Smooth muscle cell (in vitro differentiated cells): ENCODE results near the gene IRF2BP2. TPM values are rescaled to one million over a fixed set of nuclear protein-coding genes. Genes with fewer than 3 reads are reported as not detected.

Source experiments
- DNase-seq: peaks from one replicate; lab custom pipeline; 2025; ENCODE audit not compliant: unreplicated experiment; lab: John Stamatoyannopoulos, UW
- H2AFZ ChIP-seq: fragments of 200-600 bp; sonication (generic); 2 replicates; pipeline ENCODE4 v1.6.0; 2016; ENCODE audit warnings: antibody characterized with exemption, low read depth, mild to moderate bottlenecking
- H3F3A ChIP-seq: fragments of 200-600 bp; sonication (generic); 2 replicates; pipeline ENCODE4 v1.6.0; 2017; ENCODE audit warnings: antibody characterized with exemption, low read depth
- H3K27ac ChIP-seq: fragments of 200-600 bp; sonication (generic); 2 replicates; pipeline ENCODE4 v1.5.1; 2016; ENCODE audit warnings: low read depth, mild to moderate bottlenecking
- H3K27me3 ChIP-seq: fragments of 200-600 bp; sonication (generic); 2 replicates; pipeline ENCODE4 v1.6.1; 2016; ENCODE audit warnings: low read depth, mild to moderate bottlenecking
- H3K36me3 ChIP-seq: fragments of 200-600 bp; sonication (generic); 2 replicates; pipeline ENCODE4 v1.5.1; 2016; ENCODE audit warnings: low read depth
- H3K4me1 ChIP-seq: fragments of 200-600 bp; sonication (generic); 2 replicates; pipeline ENCODE4 v1.5.1; 2016; ENCODE audit warnings: low read depth
- H3K4me2 ChIP-seq: fragments of 200-600 bp; sonication (generic); 2 replicates; pipeline ENCODE4 v1.6.0; 2016; ENCODE audit warnings: mild to moderate bottlenecking
- H3K4me3 ChIP-seq: fragments of 200-600 bp; sonication (generic); 2 replicates; pipeline ENCODE4 v1.5.1; 2016; ENCODE audit warnings: mild to moderate bottlenecking
- H3K79me2 ChIP-seq: fragments of 200-600 bp; sonication (generic); 2 replicates; pipeline ENCODE4 v1.6.0; 2016; ENCODE audit warnings: low read depth, mild to moderate bottlenecking
- H3K9ac ChIP-seq: fragments of 200-600 bp; sonication (generic); 2 replicates; pipeline ENCODE4 v1.6.0; 2016; ENCODE audit warnings: low read depth
- H3K9me3 ChIP-seq: fragments of 200-600 bp; sonication (generic); replicated peaks from 2 replicates; pipeline ENCODE4 v1.5.1; 2016; ENCODE audit warnings: low read depth
- H4K20me1 ChIP-seq: fragments of 200-600 bp; sonication (generic); 2 replicates; pipeline ENCODE4 v1.6.0; 2016; ENCODE audit warnings: low read depth
- CTCF ChIP-seq: fragments of 200-600 bp; sonication (generic); IDR thresholded peaks from 2 replicates; pipeline ENCODE4 v1.5.1; 2017; ENCODE audit warnings: borderline replicate concordance, mild to moderate bottlenecking, antibody characterized with exemption; ENCODE audit not compliant: insufficient read depth, poor library complexity, severe bottlenecking
- WGBS: methylation state at CpG from one replicate; pipeline ENCODE4 v1.1.7; 2016; ENCODE audit warnings: low lambda C conversion rate; 5-methylcytosine and 5-hydroxymethylcytosine counted together
- polyA plus RNA-seq: library from polyadenylated mRNA; unstranded; fragments of >200 nt; fragmentation: Nextera tagmentation; extraction: Ambion mirVana; gene quantifications from 2 replicates; pipeline ENCODE4 v1.2.1, GENCODE V29; 2016
- total RNA-seq: library from RNA; depleted of rRNA; stranded (reverse); fragments of >200 nt; gene quantifications from 2 replicates; pipeline ENCODE4 v1.2.3, GENCODE V29; 2014

The IRF2BP2 gene
- total and polyA plus RNA-seq, 2 experiments from 2014 or later: 40.3 to 89.5 TPM

- Histone ChIP-seq H3K4me3 (no peak overlapping the region), H3K27me3 (no peaks in the 10 kb centered on the region), H3K79me2 (no peaks in the 10 kb centered on the region), H3K9ac (no peak overlapping the region), H3K9me3 (no peaks in the 10 kb centered on the region), H3K27ac (no peak overlapping the region), H3K36me3 (no peaks in the 10 kb centered on the region), H3F3A (peaks cover 4% of the 10 kb centered on the region), H2AFZ (no peak overlapping the region), H4K20me1 (no peaks in the 10 kb centered on the region), H3K4me1 (no peaks in the 10 kb centered on the region), H3K4me2 (no peak overlapping the region)
- DNase-seq: no peak
- 90% methylated on average over 6 of the region's 6 CpGs for WGBS
- TF ChIP-seq CTCF: no peak
Measured at GRCh38 chr1:234570329-234571120, 39.5 kb downstream of the IRF2BP2 start.

- no peaks in the 10 kb centered on the region for H4K20me1 ChIP-seq
- H3K4me1 ChIP-seq: peaks cover 15% of the 10 kb centered on the region
- H3K9me3 ChIP-seq: no peaks in the 10 kb centered on the region
- no peak overlapping the region for H2AFZ ChIP-seq
- WGBS: 100% methylated on average over 1 of the region's 1 CpG
- peaks cover 2% of the 10 kb centered on the region for H3F3A ChIP-seq
- H3K36me3 ChIP-seq: no peaks in the 10 kb centered on the region
- no peak for TF ChIP-seq CTCF
- no peak overlapping the region for H3K4me3 ChIP-seq
- no peak for DNase-seq
- H3K4me2 ChIP-seq: no peak overlapping the region
- H3K79me2 ChIP-seq: no peaks in the 10 kb centered on the region
- H3K27ac ChIP-seq: no peak overlapping the region
- no peaks in the 10 kb centered on the region for H3K27me3 ChIP-seq
- H3K9ac ChIP-seq: no peak overlapping the region
Measured at GRCh38 chr1:234568345-234568744, 41.6 kb downstream of the IRF2BP2 start.

GRCh38 chr1:234565132-234565531, 44.8 kb downstream of the IRF2BP2 start:
- Histone ChIP-seq H3F3A (peaks cover 9% of the 10 kb centered on the region), H4K20me1 (no peaks in the 10 kb centered on the region), H2AFZ (no peak overlapping the region), H3K4me1 (peaks cover 15% of the 10 kb centered on the region), H3K9me3 (no peaks in the 10 kb centered on the region), H3K79me2 (no peaks in the 10 kb centered on the region), H3K27me3 (no peaks in the 10 kb centered on the region), H3K27ac (peak overlapping the region; percentile 87), H3K4me3 (no peak overlapping the region), H3K9ac (peak overlapping the region; percentile 86), H3K36me3 (no peaks in the 10 kb centered on the region), H3K4me2 (peak overlapping the region; percentile 11)
- 58% methylated on average over 2 of the region's 2 CpGs for WGBS
- TF ChIP-seq CTCF: no peak
- no peak for DNase-seq
